Anterior cingulate cortex (tissue), 58 donors: ENCODE measurements around the gene SFT2D2.

ENCODE experiments used
- DNase-seq, 58 donors: peaks; one replicate each; lab custom pipeline; 2025; lab: John Stamatoyannopoulos, UW

SFT2D2 gene

DNA sequence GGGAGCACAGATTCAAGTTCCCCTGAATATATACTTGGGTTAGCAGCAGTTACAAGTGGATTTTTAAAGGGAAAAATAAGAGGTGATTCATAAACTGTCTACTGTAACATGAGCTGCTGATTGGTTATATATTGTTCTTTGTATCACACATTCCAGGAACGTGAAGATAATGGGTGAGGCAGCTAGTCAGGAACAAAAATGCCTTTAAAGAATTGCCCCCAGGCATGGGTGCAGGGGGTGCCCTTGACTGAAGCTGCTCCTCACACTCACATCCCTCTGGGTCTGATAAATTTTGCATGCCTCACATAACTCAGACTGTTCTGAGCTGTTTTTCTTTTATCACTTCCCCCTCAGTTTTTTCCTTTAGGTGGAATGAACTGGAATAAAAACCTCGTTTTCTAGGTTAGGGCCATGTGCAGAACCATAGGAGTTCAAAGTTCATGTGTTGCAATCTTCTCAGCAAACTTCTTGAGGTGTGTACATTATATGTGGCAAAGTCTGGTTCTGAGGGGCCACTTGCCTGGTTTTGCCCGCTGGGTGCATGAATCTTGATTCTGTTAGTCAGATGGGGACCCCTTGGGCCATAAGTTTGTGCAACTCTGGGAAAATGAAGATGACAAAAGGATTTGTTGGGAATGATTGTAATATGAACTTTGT, 76.0 kb downstream of the SFT2D2 start:
- no peak for DNase-seq
